Large intestine (tissue), 3 donors: ENCODE data around the gene B4GALT2. TPM values are rescaled to one million over a fixed set of nuclear protein-coding genes. Genes with fewer than 3 reads are reported as not detected.

Experiments
- DNase-seq, 2 donors: peaks; one replicate each; pipeline versions ENCODE4 v3.0.0 to v3.0.0-alpha.2; 2013
- H3K27ac ChIP-seq: one replicate; pipeline ENCODE4 v1.5.1; 2013; ENCODE audit warnings: low read length
- H3K27me3 ChIP-seq: 2 replicates; pipeline ENCODE4 v1.6.1; 2013; ENCODE audit warnings: low read length; ENCODE audit not compliant: control insufficient read depth, insufficient read depth
- H3K36me3 ChIP-seq: 2 replicates; pipeline ENCODE4 v1.6.1; 2013; ENCODE audit warnings: low read length; ENCODE audit not compliant: control insufficient read depth, insufficient read depth
- H3K4me1 ChIP-seq: one replicate; pipeline ENCODE4 v1.6.1; 2013; ENCODE audit warnings: low read length; ENCODE audit not compliant: control insufficient read depth, insufficient read depth
- H3K4me3 ChIP-seq: one replicate; pipeline ENCODE4 v1.5.1; 2013; ENCODE audit warnings: low read length
- H3K9me3 ChIP-seq: one replicate; pipeline ENCODE4 v1.6.1; 2013; ENCODE audit warnings: mild to moderate bottlenecking, low read depth, low read length, moderate library complexity; ENCODE audit not compliant: control insufficient read depth
- WGBS: methylation state at CpG from one replicate; pipeline ENCODE4 v1.1.5; 2013; ENCODE audit warnings: low lambda C conversion rate; ENCODE audit not compliant: insufficient coverage; 5-methylcytosine and 5-hydroxymethylcytosine counted together
- polyA plus RNA-seq: library from polyadenylated mRNA; unstranded; fragments of 120-200 nt; gene quantifications from one replicate; pipeline ENCODE4 v1.2.1, GENCODE V29; 2013

The B4GALT2 gene
- polyA plus RNA-seq, 1 donor = 37.4 TPM

- no peaks in the 10 kb centered on the region for H3K27me3 ChIP-seq
- H3K4me1 ChIP-seq = peaks cover 42% of the 10 kb centered on the region
- H3K36me3 ChIP-seq = no peaks in the 10 kb centered on the region
- H3K27ac ChIP-seq = peak overlapping the region; percentile 66
- peak; percentile 76 to 94 for DNase-seq
- H3K4me3 ChIP-seq = peak overlapping the region; percentile 69
- no CpG with 5 or more reads among the region's 75 CpGs for WGBS
- H3K9me3 ChIP-seq = no peaks in the 10 kb centered on the region
Observed at GRCh38 chr1:44029911-44030604, 51.0 kb downstream of the B4GALT2 start.

GRCh38 chr1:44030605-44031251 is 51.7 kb downstream of the B4GALT2 start:
- Histone ChIP-seq H3K4me3 (peak overlapping the region; percentile 69), H3K36me3 (no peaks in the 10 kb centered on the region), H3K27ac (peak overlapping the region; percentile 66), H3K9me3 (no peaks in the 10 kb centered on the region), H3K27me3 (no peaks in the 10 kb centered on the region), H3K4me1 (peaks cover 43% of the 10 kb centered on the region)
- WGBS = no CpG with 5 or more reads among the region's 66 CpGs
- DNase-seq = no peak

- H3K4me1 ChIP-seq = peaks cover 43% of the 10 kb centered on the region
- H3K4me3 ChIP-seq = peak within 1 kb of the TSS; percentile 69
- no peaks in the 10 kb centered on the region for H3K36me3 ChIP-seq
- no peaks in the 10 kb centered on the region for H3K27me3 ChIP-seq
- peak within 1 kb of the TSS; percentile 66 for H3K27ac ChIP-seq
- H3K9me3 ChIP-seq = no peaks in the 10 kb centered on the region
- peak in 1 of 2 donors; percentile 59 for DNase-seq
- WGBS = no CpG with 5 or more reads among the region's 40 CpGs
Observed at GRCh38 chr1:44031252-44032169, 52.5 kb downstream of the B4GALT2 start, which contains the start of gene SLC6A9. Gene SLC6A9, minus strand, starts transcription at chr1:44031462. Its CDS starts 7,185 bp downstream, at chr1:44024277.

- peaks cover 43% of the 10 kb centered on the region for H3K4me1 ChIP-seq
- DNase-seq = peak in 1 of 2 donors; percentile 68
- H3K36me3 ChIP-seq = no peaks in the 10 kb centered on the region
- no peaks in the 10 kb centered on the region for H3K9me3 ChIP-seq
- no peak overlapping the region for H3K4me3 ChIP-seq
- peak overlapping the region; percentile 22 for H3K27ac ChIP-seq
- no peaks in the 10 kb centered on the region for H3K27me3 ChIP-seq
- no CpG with 5 or more reads among the region's 6 CpGs for WGBS
Observed at GRCh38 chr1:44032170-44032790, 53.3 kb downstream of the B4GALT2 start.

GRCh38 chr1:44033041-44033575 is 54.1 kb downstream of the B4GALT2 start:
- Histone ChIP-seq H3K4me3 (no peak overlapping the region), H3K36me3 (no peaks in the 10 kb centered on the region), H3K27ac (no peak overlapping the region), H3K9me3 (no peaks in the 10 kb centered on the region), H3K4me1 (peaks cover 43% of the 10 kb centered on the region), H3K27me3 (no peaks in the 10 kb centered on the region)
- no CpG with 5 or more reads among the region's 8 CpGs for WGBS
- DNase-seq = no peak

- no peaks in the 10 kb centered on the region for H3K36me3 ChIP-seq
- no peak overlapping the region for H3K4me3 ChIP-seq
- no peak overlapping the region for H3K27ac ChIP-seq
- no peaks in the 10 kb centered on the region for H3K9me3 ChIP-seq
- H3K27me3 ChIP-seq = no peaks in the 10 kb centered on the region
- DNase-seq = no peak
- H3K4me1 ChIP-seq = peaks cover 41% of the 10 kb centered on the region
- WGBS = no CpG with 5 or more reads among the region's 8 CpGs
Observed at GRCh38 chr1:44033756-44034155, 54.7 kb downstream of the B4GALT2 start.

GRCh38 chr1:44034423-44034822 is 55.4 kb downstream of the B4GALT2 start:
- no peak for DNase-seq
- no CpG with 5 or more reads among the region's 4 CpGs for WGBS
- no peaks in the 10 kb centered on the region for H3K27me3 ChIP-seq
- H3K27ac ChIP-seq = no peak overlapping the region
- H3K4me3 ChIP-seq = no peak overlapping the region
- no peaks in the 10 kb centered on the region for H3K9me3 ChIP-seq
- H3K36me3 ChIP-seq = no peaks in the 10 kb centered on the region
- H3K4me1 ChIP-seq = peaks cover 34% of the 10 kb centered on the region

GRCh38 chr1:44034976-44035716 is 56.1 kb downstream of the B4GALT2 start:
- H3K9me3 ChIP-seq = no peaks in the 10 kb centered on the region
- DNase-seq = no peak
- no peak overlapping the region for H3K27ac ChIP-seq
- H3K4me1 ChIP-seq = peaks cover 31% of the 10 kb centered on the region
- no peaks in the 10 kb centered on the region for H3K36me3 ChIP-seq
- H3K27me3 ChIP-seq = no peaks in the 10 kb centered on the region
- no CpG with 5 or more reads among the region's 11 CpGs for WGBS
- no peak overlapping the region for H3K4me3 ChIP-seq

- no peaks in the 10 kb centered on the region for H3K27me3 ChIP-seq
- H3K27ac ChIP-seq = peak overlapping the region; percentile 30
- H3K9me3 ChIP-seq = no peaks in the 10 kb centered on the region
- H3K4me1 ChIP-seq = peaks cover 31% of the 10 kb centered on the region
- DNase-seq = peak; percentile 60 to 65
- no peaks in the 10 kb centered on the region for H3K36me3 ChIP-seq
- no peak overlapping the region for H3K4me3 ChIP-seq
- no CpG with 5 or more reads among the region's 8 CpGs for WGBS
Observed at GRCh38 chr1:44035726-44036408, 56.9 kb downstream of the B4GALT2 start.
